GM12878 (cell line): Measurements from ENCODE around the gene RMI2. TPM values are rescaled to one million over a fixed set of nuclear protein-coding genes. Genes with fewer than 3 reads are reported as not detected.

ENCODE experiments used
- BCL11A ChIP-seq: IDR thresholded peaks from 2 replicates; pipeline ENCODE4 v1.6.1; 2011; ENCODE audit warnings: low read depth, low read length
- BMI1 ChIP-seq: fragments of 450-650 bp; IDR thresholded peaks from 2 replicates; pipeline ENCODE4 v1.6.1; 2016; ENCODE audit warnings: mild to moderate bottlenecking, moderate library complexity, borderline replicate concordance
- CHD1 ChIP-seq: IDR thresholded peaks from 2 replicates; pipeline ENCODE4 v1.6.1; 2012; ENCODE audit warnings: low read depth, low read length, improper control_type of control experiment
- EGR1 ChIP-seq, 2 experiments: IDR thresholded peaks; 1 replicate in 1 of 2; 2 replicates in 1 of 2; pipeline ENCODE4 v1.6.1; 2011 to 2012; ENCODE audit warnings: low read depth in 2 of 2, low read length in 2 of 2, borderline replicate concordance in 1 of 2, mild to moderate bottlenecking in 1 of 2, moderate library complexity in 1 of 2
- ETV6 ChIP-seq, 2 experiments: fragments of 450-650 bp in 1 of 2; IDR thresholded peaks in 1 of 2; conservative IDR thresholded peaks in 1 of 2; 2 replicates each; pipeline ENCODE4 v1.6.1; 2014; ENCODE audit warnings: antibody characterized with exemption in 1 of 2, borderline replicate concordance in 1 of 2, low read depth in 1 of 2, mild to moderate bottlenecking in 1 of 2, moderate library complexity in 1 of 2
- FOS ChIP-seq: IDR thresholded peaks from 3 replicates; pipeline ENCODE4 v1.6.1; 2011; ENCODE audit warnings: borderline replicate concordance; ENCODE audit not compliant: insufficient read length; ENCODE audit errors: extremely low read depth
- FOXM1 ChIP-seq: IDR thresholded peaks from 2 replicates; pipeline ENCODE4 v1.6.1; 2012; ENCODE audit warnings: low read depth, mild to moderate bottlenecking, inconsistent platforms, low read length, moderate library complexity
- KDM1A ChIP-seq: fragments of 200-600 bp; sonication (generic); IDR thresholded peaks from 2 replicates; pipeline ENCODE4 v1.6.1; 2016; ENCODE audit warnings: borderline replicate concordance
- MEF2B ChIP-seq: fragments of 450-650 bp; IDR thresholded peaks from 2 replicates; pipeline ENCODE4 v1.6.1; 2018; ENCODE audit warnings: mild to moderate bottlenecking, moderate library complexity; ENCODE audit not compliant: partially characterized antibody, poor library complexity, severe bottlenecking
- MTA2 ChIP-seq: fragments of 450-650 bp; IDR thresholded peaks from 2 replicates; pipeline ENCODE4 v1.6.1; 2016; ENCODE audit warnings: low read depth, mild to moderate bottlenecking, moderate library complexity
- NFYB ChIP-seq: IDR thresholded peaks from 2 replicates; pipeline ENCODE4 v1.6.1; 2011; ENCODE audit warnings: low read depth, mild to moderate bottlenecking, low read length, improper control_type of control experiment, moderate library complexity; ENCODE audit not compliant: insufficient read depth
- NR2C2 ChIP-seq: IDR thresholded peaks from 2 replicates; pipeline ENCODE4 v1.6.1; 2011; ENCODE audit warnings: borderline replicate concordance, low read depth; ENCODE audit not compliant: control insufficient read depth, insufficient read length
- PAX8 ChIP-seq: fragments of 450-650 bp; IDR thresholded peaks from 2 replicates; pipeline ENCODE4 v1.6.1; 2017; ENCODE audit warnings: mild to moderate bottlenecking, moderate library complexity
- POLR2A ChIP-seq: IDR thresholded peaks from 2 replicates; pipeline ENCODE4 v1.6.1; 2011; ENCODE audit warnings: low read depth, mild to moderate bottlenecking, low read length
- RAD21 ChIP-seq: IDR thresholded peaks from 2 replicates; pipeline ENCODE4 v1.6.1; 2011; ENCODE audit warnings: mild to moderate bottlenecking, low read depth, low read length, moderate library complexity; ENCODE audit not compliant: insufficient read depth
- SIX5 ChIP-seq: IDR thresholded peaks from 2 replicates; pipeline ENCODE4 v1.6.1; 2011; ENCODE audit warnings: mild to moderate bottlenecking, low read depth, low read length, moderate library complexity; ENCODE audit not compliant: severe bottlenecking
- SMC3 ChIP-seq: IDR thresholded peaks from 2 replicates; pipeline ENCODE4 v1.6.1; 2011; ENCODE audit warnings: low read length, improper control_type of control experiment, borderline replicate concordance
- SP1 ChIP-seq: IDR thresholded peaks from one replicate; pipeline ENCODE4 v1.6.1; 2011; ENCODE audit warnings: low read depth, low read length
- ZNF384 ChIP-seq: IDR thresholded peaks from 2 replicates; pipeline ENCODE4 v1.6.1; 2012; ENCODE audit warnings: low read depth, mild to moderate bottlenecking, low read length, improper control_type of control experiment, borderline replicate concordance
- polyA plus RNA-seq, 11 experiments: library from polyadenylated mRNA; depleted of rRNA in 4 of 11; unstranded in 6 of 11; stranded (reverse) in 5 of 11; fragments of >200 nt; fragmentation: Nextera tagmentation in 4 of 11; fragmentation: Illumina TruSeq in 1 of 11; extraction: Ambion mirVana in 4 of 11; extraction: Trizol in 1 of 11; gene quantifications; 1 replicate in 1 of 11; 2 replicates in 10 of 11; pipeline versions ENCODE4 v1.2.1 to v1.2.3, GENCODE V29; 2011 to 2016; ENCODE audit warnings: inconsistent platforms in 2 of 11, missing spikeins in 2 of 11, low read depth in 1 of 11
- total RNA-seq, 4 experiments: library from RNA; depleted of rRNA in 3 of 4; stranded (reverse); fragments of >200 nt in 3 of 4; fragmentation: Illumina TruSeq in 1 of 4; extraction: Trizol in 1 of 4; gene quantifications; 2 replicates each; pipeline versions ENCODE4 v1.2.1 to v1.2.3, GENCODE V29; 2013 to 2021
- TF ChIP-seq, protein P1 (sequence below): IDR thresholded peaks from 2 replicates; pipeline ENCODE4 v1.6.1; 2012; ENCODE audit warnings: low read depth, low read length, improper control_type of control experiment
- TF ChIP-seq, protein P2 (sequence below): IDR thresholded peaks from 2 replicates; pipeline ENCODE4 v1.6.1; 2011; ENCODE audit warnings: low read depth, mild to moderate bottlenecking, low read length, moderate library complexity, borderline replicate concordance; ENCODE audit errors: extremely low read depth
- TF ChIP-seq, protein P3 (sequence below): fragments of 450-650 bp; IDR thresholded peaks from 2 replicates; pipeline ENCODE4 v1.6.1; 2016; ENCODE audit warnings: mild to moderate bottlenecking
- TF ChIP-seq, protein P4 (sequence below), 3 experiments: IDR thresholded peaks in 2 of 3; conservative IDR thresholded peaks in 1 of 3; 2 replicates each; pipeline ENCODE4 v1.5.1; 2011; ENCODE audit warnings: low read depth in 3 of 3, low read length in 3 of 3, mild to moderate bottlenecking in 3 of 3, control low read depth in 2 of 3, moderate library complexity in 2 of 3, inconsistent platforms in 1 of 3, mixed read lengths in 1 of 3; ENCODE audit not compliant: control insufficient read depth in 2 of 3, insufficient read depth in 1 of 3; ENCODE audit errors: extremely low read depth in 1 of 3

RMI2 gene
- total and polyA plus RNA-seq, 10 of the 15 experiments (the other 5 are each of a cell fraction or from before 2014, with no cell fraction given) = 9.6 to 68.8 (median 32.1) TPM

DNA sequence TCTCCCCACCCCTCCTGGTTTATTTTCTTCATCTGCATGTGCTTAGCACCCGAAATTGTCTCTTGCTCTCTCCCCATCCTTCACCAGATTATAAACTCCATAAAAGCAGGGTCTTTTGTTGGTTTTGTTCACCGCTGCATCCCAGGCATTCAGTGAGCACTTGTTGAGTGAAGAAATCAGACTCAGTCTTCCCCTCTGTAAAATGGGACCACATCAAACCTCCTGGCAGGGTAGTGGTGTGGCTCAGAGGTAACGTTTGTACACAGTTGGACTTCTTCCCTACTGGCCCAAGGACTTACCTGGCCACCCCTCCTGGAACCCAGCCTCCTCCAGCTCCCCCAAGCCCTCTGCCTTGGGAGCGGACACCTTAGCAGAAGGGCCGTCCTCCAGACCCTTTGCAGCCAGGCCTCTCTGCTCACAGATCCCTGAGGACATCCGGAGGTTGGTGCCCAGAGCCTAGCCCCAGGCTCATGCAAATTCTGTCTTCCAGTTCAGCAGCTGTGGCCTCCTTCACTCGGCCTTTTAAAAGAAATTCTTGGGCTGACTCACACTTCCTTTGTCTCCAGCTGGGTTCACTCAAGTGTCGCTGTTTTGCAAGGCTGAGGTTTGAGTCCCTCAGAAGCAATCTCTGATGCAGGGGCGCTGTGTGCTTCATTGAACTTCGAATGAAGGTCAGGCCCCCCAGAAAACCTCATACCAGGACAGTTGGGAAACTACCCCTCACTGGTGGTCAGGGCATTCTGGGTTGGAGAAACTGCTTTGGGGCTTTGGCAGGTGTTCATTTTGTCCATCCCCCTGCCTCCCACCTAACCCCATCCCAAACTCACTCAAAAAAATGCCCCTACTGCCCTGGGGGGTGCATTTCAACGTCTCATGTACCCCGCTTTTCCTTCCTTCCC lies 16.8 kb upstream of the RMI2 start (continued):
- TF ChIP-seq CHD1 = 0 out of 2 replicates have a peak, but pooled peaks have one; percentile 29
- TF ChIP-seq, protein P1, sequence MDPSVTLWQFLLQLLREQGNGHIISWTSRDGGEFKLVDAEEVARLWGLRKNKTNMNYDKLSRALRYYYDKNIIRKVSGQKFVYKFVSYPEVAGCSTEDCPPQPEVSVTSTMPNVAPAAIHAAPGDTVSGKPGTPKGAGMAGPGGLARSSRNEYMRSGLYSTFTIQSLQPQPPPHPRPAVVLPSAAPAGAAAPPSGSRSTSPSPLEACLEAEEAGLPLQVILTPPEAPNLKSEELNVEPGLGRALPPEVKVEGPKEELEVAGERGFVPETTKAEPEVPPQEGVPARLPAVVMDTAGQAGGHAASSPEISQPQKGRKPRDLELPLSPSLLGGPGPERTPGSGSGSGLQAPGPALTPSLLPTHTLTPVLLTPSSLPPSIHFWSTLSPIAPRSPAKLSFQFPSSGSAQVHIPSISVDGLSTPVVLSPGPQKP = peak; percentile 47; the same call in 1 of the 2 replicates
- peak; percentile 16 for TF ChIP-seq SIX5
- no peak for TF ChIP-seq NFYB
- TF ChIP-seq KDM1A = no peak
- TF ChIP-seq RAD21 = peak; percentile 23; the same call in 1 of the 2 replicates
- 0 out of 3 replicates have a peak, but pooled peaks of 1 of the 2 experiments have one; percentile 16 for TF ChIP-seq EGR1 (IDR thresholded peaks at IDR 0.05; ENCODE audit: borderline replicate concordance in 1 of 2, low read depth in 2 of 2, low read length in 2 of 2)
- peak; percentile 64 for TF ChIP-seq SP1
- 0 out of 2 replicates have a peak, but pooled peaks have one; percentile 38 for TF ChIP-seq ZNF384
- no peak for TF ChIP-seq FOS
- TF ChIP-seq ETV6 (conservative IDR thresholded peaks at IDR 0.05 in 1 of 2, IDR thresholded peaks at IDR 0.05 in 1 of 2; ENCODE audit: borderline replicate concordance in 1 of 2, low read depth in 1 of 2) = peak in 1 of 2 experiments; percentile 88; a peak in 2 of 4 replicates
- TF ChIP-seq POLR2A = peak; percentile 78
- TF ChIP-seq MEF2B = peak; percentile 69
- TF ChIP-seq BMI1 = 0 out of 2 replicates have a peak, but pooled peaks have one; percentile 35
- TF ChIP-seq SMC3 = peak; percentile 22; the same call in 1 of the 2 replicates
- no peak for TF ChIP-seq PAX8
- TF ChIP-seq, protein P2, sequence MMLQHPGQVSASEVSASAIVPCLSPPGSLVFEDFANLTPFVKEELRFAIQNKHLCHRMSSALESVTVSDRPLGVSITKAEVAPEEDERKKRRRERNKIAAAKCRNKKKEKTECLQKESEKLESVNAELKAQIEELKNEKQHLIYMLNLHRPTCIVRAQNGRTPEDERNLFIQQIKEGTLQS = no peak
- TF ChIP-seq FOXM1 = peak; percentile 99
- TF ChIP-seq, protein P3, sequence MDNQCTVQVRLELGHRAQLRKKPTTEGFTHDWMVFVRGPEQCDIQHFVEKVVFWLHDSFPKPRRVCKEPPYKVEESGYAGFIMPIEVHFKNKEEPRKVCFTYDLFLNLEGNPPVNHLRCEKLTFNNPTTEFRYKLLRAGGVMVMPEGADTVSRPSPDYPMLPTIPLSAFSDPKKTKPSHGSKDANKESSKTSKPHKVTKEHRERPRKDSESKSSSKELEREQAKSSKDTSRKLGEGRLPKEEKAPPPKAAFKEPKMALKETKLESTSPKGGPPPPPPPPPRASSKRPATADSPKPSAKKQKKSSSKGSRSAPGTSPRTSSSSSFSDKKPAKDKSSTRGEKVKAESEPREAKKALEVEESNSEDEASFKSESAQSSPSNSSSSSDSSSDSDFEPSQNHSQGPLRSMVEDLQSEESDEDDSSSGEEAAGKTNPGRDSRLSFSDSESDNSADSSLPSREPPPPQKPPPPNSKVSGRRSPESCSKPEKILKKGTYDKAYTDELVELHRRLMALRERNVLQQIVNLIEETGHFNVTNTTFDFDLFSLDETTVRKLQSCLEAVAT = peak; percentile 22; the same call in 1 of the 2 replicates
- TF ChIP-seq NR2C2 = no peak
- TF ChIP-seq, protein P4, sequence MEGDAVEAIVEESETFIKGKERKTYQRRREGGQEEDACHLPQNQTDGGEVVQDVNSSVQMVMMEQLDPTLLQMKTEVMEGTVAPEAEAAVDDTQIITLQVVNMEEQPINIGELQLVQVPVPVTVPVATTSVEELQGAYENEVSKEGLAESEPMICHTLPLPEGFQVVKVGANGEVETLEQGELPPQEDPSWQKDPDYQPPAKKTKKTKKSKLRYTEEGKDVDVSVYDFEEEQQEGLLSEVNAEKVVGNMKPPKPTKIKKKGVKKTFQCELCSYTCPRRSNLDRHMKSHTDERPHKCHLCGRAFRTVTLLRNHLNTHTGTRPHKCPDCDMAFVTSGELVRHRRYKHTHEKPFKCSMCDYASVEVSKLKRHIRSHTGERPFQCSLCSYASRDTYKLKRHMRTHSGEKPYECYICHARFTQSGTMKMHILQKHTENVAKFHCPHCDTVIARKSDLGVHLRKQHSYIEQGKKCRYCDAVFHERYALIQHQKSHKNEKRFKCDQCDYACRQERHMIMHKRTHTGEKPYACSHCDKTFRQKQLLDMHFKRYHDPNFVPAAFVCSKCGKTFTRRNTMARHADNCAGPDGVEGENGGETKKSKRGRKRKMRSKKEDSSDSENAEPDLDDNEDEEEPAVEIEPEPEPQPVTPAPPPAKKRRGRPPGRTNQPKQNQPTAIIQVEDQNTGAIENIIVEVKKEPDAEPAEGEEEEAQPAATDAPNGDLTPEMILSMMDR (IDR thresholded peaks at IDR 0.05 in 2 of 3, conservative IDR thresholded peaks at IDR 0.05 in 1 of 3; ENCODE audit: control insufficient read depth in 2 of 3, extremely low read depth in 1 of 3, insufficient read depth in 1 of 3, low read depth in 3 of 3, low read length in 3 of 3) = peak in 2 of 3 experiments; percentile 4 to 6; a peak in 1 of 6 replicates
- peak; percentile 90 for TF ChIP-seq BCL11A
- TF ChIP-seq MTA2 = peak; percentile 78
